Measurements from ENCODE around the gene CAPN15. TPM values are rescaled to one million over a fixed set of nuclear protein-coding genes. Genes with fewer than 3 reads are reported as not detected.

The CAPN15 gene
- polyA plus RNA-seq, 1 of the 3 experiments (the other 2 are of a cell fraction), result 22.9 TPM

DNA sequence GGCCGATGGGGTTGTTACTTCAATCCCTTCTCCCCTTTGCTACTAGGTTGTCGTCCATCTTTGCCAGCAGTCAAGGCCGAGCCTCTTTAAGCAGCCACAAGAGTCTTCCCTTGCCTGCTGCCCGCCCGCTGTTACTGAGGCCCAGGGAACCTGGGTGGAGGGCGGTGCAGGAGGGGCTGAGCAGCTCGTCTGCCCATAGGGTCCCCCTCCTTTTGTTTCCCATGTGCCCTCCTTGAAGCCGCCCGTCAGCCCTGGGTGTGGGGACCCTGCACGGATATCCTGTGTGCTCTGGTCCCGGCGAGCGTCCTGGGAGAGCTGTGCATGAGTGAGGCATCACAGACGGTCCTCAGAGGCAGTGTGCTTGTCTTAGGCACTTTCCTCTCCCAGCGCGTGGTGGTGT, 37.9 kb upstream of the CAPN15 start:
- no peaks in the 10 kb centered on the region for H3K4me1 ChIP-seq (ENCODE audit: control insufficient read depth in 1 of 2, insufficient read depth in 2 of 2, low read depth in 1 of 2, low read length in 1 of 2)
- TF ChIP-seq, protein P1, sequence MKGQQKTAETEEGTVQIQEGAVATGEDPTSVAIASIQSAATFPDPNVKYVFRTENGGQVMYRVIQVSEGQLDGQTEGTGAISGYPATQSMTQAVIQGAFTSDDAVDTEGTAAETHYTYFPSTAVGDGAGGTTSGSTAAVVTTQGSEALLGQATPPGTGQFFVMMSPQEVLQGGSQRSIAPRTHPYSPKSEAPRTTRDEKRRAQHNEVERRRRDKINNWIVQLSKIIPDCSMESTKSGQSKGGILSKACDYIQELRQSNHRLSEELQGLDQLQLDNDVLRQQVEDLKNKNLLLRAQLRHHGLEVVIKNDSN (IDR thresholded peaks at IDR 0.05; ENCODE audit: borderline replicate concordance, low read depth), result no peak
- no peak for TF ChIP-seq TEAD4 (IDR thresholded peaks at IDR 0.05; ENCODE audit: borderline replicate concordance, insufficient read depth)
- no peak overlapping the region for H3K27ac ChIP-seq (ENCODE audit: low read depth in 2 of 2, low read length in 1 of 2)
- 87% methylated on average over 7 of the region's 16 CpGs for WGBS (ENCODE audit: low lambda C conversion rate)
- H3K9ac ChIP-seq, result no peak overlapping the region
- POLR2A ChIA-PET, result no interaction called here
- no peaks in the 10 kb centered on the region for H3K9me3 ChIP-seq
- no peaks in the 10 kb centered on the region for H3K9me2 ChIP-seq
- no peak overlapping the region for H3K4me3 ChIP-seq (ENCODE audit: low read depth in 2 of 2, low read length in 1 of 2)
- no peak for DNase-seq
- no peak overlapping the region for H3K4me2 ChIP-seq
- no peaks in the 10 kb centered on the region for H3K27me3 ChIP-seq (ENCODE audit: insufficient read depth)
- CTCF ChIA-PET, result interaction anchor here (3.0 kb wide), 1 partner anchor 9 kb away, joined by 20 read pairs; no protein-coding TSS in a partner anchor
- no peaks in the 10 kb centered on the region for H4K20me1 ChIP-seq (ENCODE audit: insufficient read depth)
- no peaks in the 10 kb centered on the region for H3K79me2 ChIP-seq (ENCODE audit: insufficient read depth)
- H3K36me3 ChIP-seq (replicated peaks in 1 of 2; ENCODE audit: control insufficient read depth in 1 of 2, insufficient read depth in 2 of 2, low read length in 1 of 2), result peaks cover 9 to 29% of the 10 kb centered on the region in 2 experiments
- no peak overlapping the region for H2AFZ ChIP-seq (ENCODE audit: low read depth)
- H3F3A ChIP-seq (replicated peaks; ENCODE audit: insufficient read depth), result no peaks in the 10 kb centered on the region

DNA sequence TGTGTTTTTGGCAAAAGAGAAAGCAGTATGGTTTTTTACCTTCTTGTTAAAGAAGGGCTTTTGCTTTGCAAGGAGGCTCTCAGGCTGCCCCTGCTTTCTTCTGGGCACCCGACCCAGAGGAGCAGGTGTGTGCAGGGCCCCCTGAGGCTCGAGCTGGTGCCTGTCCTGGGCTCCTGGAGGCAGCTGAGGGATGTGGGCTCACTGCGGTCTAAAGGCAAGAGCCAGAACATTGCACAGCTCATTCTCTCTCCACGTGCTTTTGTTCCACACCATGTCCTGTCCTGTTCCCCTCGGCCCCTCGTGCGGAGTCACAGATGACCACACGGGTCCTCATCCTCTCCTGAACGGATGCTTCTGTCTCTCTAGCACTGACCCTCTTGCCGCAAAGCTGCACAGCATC, 36.7 kb upstream of the CAPN15 start:
- Histone ChIP-seq H3K27ac (ENCODE audit: low read depth in 2 of 2, low read length in 1 of 2) (no peak overlapping the region), H3K36me3 (replicated peaks in 1 of 2; ENCODE audit: control insufficient read depth in 1 of 2, insufficient read depth in 2 of 2, low read length in 1 of 2) (peaks cover 9 to 29% of the 10 kb centered on the region in 2 experiments), H3K4me2 (no peak overlapping the region), H3K9me2 (no peaks in the 10 kb centered on the region), H3F3A (replicated peaks; ENCODE audit: insufficient read depth) (no peaks in the 10 kb centered on the region), H3K79me2 (ENCODE audit: insufficient read depth) (no peaks in the 10 kb centered on the region), H3K4me1 (ENCODE audit: control insufficient read depth in 1 of 2, insufficient read depth in 2 of 2, low read depth in 1 of 2, low read length in 1 of 2) (no peaks in the 10 kb centered on the region), H3K27me3 (ENCODE audit: insufficient read depth) (no peaks in the 10 kb centered on the region), H4K20me1 (ENCODE audit: insufficient read depth) (no peaks in the 10 kb centered on the region), H3K4me3 (ENCODE audit: low read depth in 2 of 2, low read length in 1 of 2) (no peak overlapping the region), H2AFZ (ENCODE audit: low read depth) (no peak overlapping the region), H3K9me3 (no peaks in the 10 kb centered on the region), H3K9ac (no peak overlapping the region)
- 90% methylated on average over 9 of the region's 10 CpGs for whole genome bisulfite sequencing (ENCODE audit: low lambda C conversion rate)
- TF ChIP-seq TEAD4 (IDR thresholded peaks at IDR 0.05; ENCODE audit: borderline replicate concordance, insufficient read depth) (no peak), RFX5 (IDR thresholded peaks at IDR 0.05; ENCODE audit: low read length) (no peak), POLR2AphosphoS5 (IDR thresholded peaks at IDR 0.05; ENCODE audit: low read depth, low read length) (no peak)
- ChIA-PET CTCF (interaction anchor here (1.2 kb wide), 1 partner anchor 99 kb away, joined by 3 read pairs; no protein-coding TSS in a partner anchor), POLR2A (no interaction called here)
- no peak for DNase-seq

DNA sequence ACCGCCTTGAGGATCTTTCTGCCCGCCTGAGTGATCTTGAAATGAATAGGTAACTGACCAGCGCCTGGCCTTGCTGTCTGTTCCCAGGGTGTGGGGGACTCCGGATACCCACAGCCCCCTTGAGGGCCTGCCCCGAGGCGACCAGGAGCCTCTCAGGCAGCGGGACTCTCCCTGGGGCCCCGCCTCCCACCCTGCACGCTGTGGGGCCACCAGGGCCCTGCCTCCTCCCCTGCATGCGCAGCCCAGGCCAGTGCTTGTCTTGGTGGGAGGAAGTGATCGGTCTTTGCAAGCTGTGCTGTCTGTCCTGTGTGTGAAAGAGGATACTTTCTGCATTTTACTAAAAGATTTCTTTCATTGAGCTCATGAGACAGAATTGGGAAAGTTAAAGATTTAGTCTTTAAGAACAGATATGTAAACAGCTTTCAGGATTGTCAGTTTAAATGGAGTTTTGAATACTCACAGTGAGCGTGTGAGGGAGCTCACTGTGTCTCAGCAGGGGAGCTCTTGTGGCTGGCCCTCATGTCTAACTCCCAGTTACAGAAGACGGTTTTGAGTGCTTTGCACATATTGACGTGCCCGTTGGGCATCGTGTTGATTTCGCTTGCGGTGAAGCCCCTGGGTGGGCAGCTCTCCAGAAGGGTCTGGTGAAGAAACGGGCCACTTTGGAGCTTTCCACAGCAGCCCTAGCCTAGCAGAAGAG, 36.1 kb upstream of the CAPN15 start:
- no peak overlapping the region for H2AFZ ChIP-seq (ENCODE audit: low read depth)
- H3K79me2 ChIP-seq (ENCODE audit: insufficient read depth), result no peaks in the 10 kb centered on the region
- CTCF ChIA-PET, result interaction anchor here (1.2 to 1.5 kb wide), 2 partner anchors 10 to 100 kb away, joined by 3 read pairs; no protein-coding TSS in a partner anchor
- WGBS (ENCODE audit: low lambda C conversion rate), result 92% methylated on average over 11 of the region's 19 CpGs
- H4K20me1 ChIP-seq (ENCODE audit: insufficient read depth), result no peaks in the 10 kb centered on the region
- H3K4me2 ChIP-seq, result no peak overlapping the region
- peaks cover 9 to 29% of the 10 kb centered on the region in 2 experiments for H3K36me3 ChIP-seq (replicated peaks in 1 of 2; ENCODE audit: control insufficient read depth in 1 of 2, insufficient read depth in 2 of 2, low read length in 1 of 2)
- H3K27ac ChIP-seq (ENCODE audit: low read depth in 2 of 2, low read length in 1 of 2), result no peak overlapping the region
- TF ChIP-seq RCOR1 (IDR thresholded peaks at IDR 0.05; ENCODE audit: low read length), result no peak
- TF ChIP-seq EZH2phosphoT487 (IDR thresholded peaks at IDR 0.05; ENCODE audit: borderline replicate concordance, low read depth), result no peak
- no peak for TF ChIP-seq GATA2 (CRISPR knock-in tag; IDR thresholded peaks at IDR 0.05)
- TF ChIP-seq, protein P2, sequence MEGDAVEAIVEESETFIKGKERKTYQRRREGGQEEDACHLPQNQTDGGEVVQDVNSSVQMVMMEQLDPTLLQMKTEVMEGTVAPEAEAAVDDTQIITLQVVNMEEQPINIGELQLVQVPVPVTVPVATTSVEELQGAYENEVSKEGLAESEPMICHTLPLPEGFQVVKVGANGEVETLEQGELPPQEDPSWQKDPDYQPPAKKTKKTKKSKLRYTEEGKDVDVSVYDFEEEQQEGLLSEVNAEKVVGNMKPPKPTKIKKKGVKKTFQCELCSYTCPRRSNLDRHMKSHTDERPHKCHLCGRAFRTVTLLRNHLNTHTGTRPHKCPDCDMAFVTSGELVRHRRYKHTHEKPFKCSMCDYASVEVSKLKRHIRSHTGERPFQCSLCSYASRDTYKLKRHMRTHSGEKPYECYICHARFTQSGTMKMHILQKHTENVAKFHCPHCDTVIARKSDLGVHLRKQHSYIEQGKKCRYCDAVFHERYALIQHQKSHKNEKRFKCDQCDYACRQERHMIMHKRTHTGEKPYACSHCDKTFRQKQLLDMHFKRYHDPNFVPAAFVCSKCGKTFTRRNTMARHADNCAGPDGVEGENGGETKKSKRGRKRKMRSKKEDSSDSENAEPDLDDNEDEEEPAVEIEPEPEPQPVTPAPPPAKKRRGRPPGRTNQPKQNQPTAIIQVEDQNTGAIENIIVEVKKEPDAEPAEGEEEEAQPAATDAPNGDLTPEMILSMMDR (IDR thresholded peaks at IDR 0.05), result no peak
- no peaks in the 10 kb centered on the region for H3F3A ChIP-seq (replicated peaks; ENCODE audit: insufficient read depth)
- no peaks in the 10 kb centered on the region for H3K9me3 ChIP-seq
- H3K4me3 ChIP-seq (ENCODE audit: low read depth in 2 of 2, low read length in 1 of 2), result no peak overlapping the region
- POLR2A ChIA-PET, result no interaction called here
- no peaks in the 10 kb centered on the region for H3K27me3 ChIP-seq (ENCODE audit: insufficient read depth)
- no peaks in the 10 kb centered on the region for H3K4me1 ChIP-seq (ENCODE audit: control insufficient read depth in 1 of 2, insufficient read depth in 2 of 2, low read depth in 1 of 2, low read length in 1 of 2)
- H3K9me2 ChIP-seq, result no peaks in the 10 kb centered on the region
- no peak for DNase-seq
- no peak overlapping the region for H3K9ac ChIP-seq

Measured in SK-N-SH (cell line).